ENCODE results near the gene RBKS. TPM values are rescaled to one million over a fixed set of nuclear protein-coding genes. Genes with fewer than 3 reads are reported as not detected.

Gene RBKS
- total RNA-seq, 1 experiment from 2014 or later: 3.2 TPM

GRCh38 chr2:27735263-27735904 is 154.8 kb downstream of the RBKS start:
- peak; percentile 76 for DNase-seq (ENCODE audit: low read depth)

- DNase-seq (ENCODE audit: low read depth): no peak
Measured at GRCh38 chr2:27734305-27734704, 155.9 kb downstream of the RBKS start.

Other genes with a start within 250 kb of the RBKS start
- gene SUPT7L, start 226.8 kb downstream of the RBKS start, total RNA-seq (2014; rRNA removed; shearing (Covaris generic)): 22.0 and 27.8 TPM in 2 replicates
- gene SLC4A1AP, start 226.5 kb downstream of the RBKS start, total RNA-seq (2014; rRNA removed; shearing (Covaris generic)): 19.8 and 35.1 TPM in 2 replicates
- 184 and 206 TPM in 2 replicates for gene MRPL33, start 118.7 kb downstream of the RBKS start, total RNA-seq (2014; rRNA removed; shearing (Covaris generic))
- gene BABAM2, start 342 bp upstream of the RBKS start, total RNA-seq (2014; rRNA removed; shearing (Covaris generic)): 41.8 and 51.8 TPM in 2 replicates

All from M059J (cell line).